ENCODE data around the gene SLC6A18.

The SLC6A18 gene, protein sequence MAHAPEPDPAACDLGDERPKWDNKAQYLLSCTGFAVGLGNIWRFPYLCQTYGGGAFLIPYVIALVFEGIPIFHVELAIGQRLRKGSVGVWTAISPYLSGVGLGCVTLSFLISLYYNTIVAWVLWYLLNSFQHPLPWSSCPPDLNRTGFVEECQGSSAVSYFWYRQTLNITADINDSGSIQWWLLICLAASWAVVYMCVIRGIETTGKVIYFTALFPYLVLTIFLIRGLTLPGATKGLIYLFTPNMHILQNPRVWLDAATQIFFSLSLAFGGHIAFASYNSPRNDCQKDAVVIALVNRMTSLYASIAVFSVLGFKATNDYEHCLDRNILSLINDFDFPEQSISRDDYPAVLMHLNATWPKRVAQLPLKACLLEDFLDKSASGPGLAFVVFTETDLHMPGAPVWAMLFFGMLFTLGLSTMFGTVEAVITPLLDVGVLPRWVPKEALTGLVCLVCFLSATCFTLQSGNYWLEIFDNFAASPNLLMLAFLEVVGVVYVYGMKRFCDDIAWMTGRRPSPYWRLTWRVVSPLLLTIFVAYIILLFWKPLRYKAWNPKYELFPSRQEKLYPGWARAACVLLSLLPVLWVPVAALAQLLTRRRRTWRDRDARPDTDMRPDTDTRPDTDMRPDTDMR

GRCh38 chr5:1225081-1225480 is at the start of gene SLC6A18:
TSS of gene SLC6A18 (plus strand) at chr5:1225381. CDS start at chr5:1225478, 97 bp downstream.
- no peak for DNase-seq

DNA sequence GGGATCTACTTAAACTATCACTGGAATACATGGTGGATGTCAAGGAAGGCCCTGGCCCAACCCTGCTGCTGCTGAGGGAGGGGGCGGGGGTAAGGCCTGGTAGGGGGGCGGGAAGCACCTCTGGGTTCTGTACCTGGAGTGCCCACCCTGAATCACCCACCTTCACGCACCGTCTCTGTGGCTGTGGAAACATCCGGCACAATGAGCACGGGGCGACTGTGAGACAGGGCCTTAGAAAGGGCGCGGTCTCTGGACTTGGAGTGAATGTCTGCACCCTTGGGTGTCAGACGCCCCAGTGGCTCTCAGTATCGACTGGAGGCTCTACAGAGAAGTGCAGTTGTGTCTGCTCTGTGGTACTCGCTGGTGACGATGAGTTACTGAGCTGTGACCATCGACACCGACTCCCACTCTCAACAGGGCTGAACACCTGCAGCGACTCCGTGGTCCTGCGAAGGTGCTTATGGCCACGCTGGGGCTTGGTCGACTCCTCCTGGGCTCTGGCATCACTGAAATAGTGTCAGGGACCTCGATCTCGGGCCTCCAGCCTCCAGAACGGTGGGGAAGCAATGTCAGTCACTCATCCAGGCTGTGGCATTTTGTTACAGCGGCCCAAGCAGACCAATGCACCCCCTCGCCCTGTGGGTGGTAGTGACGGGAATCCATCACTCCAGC is 49.2 kb upstream of the SLC6A18 start:
- no peak for DNase-seq

- DNase-seq = no peak
Measured at GRCh38 chr5:1176473-1177391, 48.4 kb upstream of the SLC6A18 start.

GRCh38 chr5:1177826-1178528 is 47.2 kb upstream of the SLC6A18 start:
- no peak for DNase-seq

GRCh38 chr5:1178529-1179382 is 46.4 kb upstream of the SLC6A18 start:
- DNase-seq = no peak

- DNase-seq = no peak
Measured at GRCh38 chr5:1179383-1179715, 45.8 kb upstream of the SLC6A18 start.

GRCh38 chr5:1180096-1180495 is 45.1 kb upstream of the SLC6A18 start:
- no peak for DNase-seq

- no peak for DNase-seq
Measured at GRCh38 chr5:1180841-1181271, 44.3 kb upstream of the SLC6A18 start.

DNA sequence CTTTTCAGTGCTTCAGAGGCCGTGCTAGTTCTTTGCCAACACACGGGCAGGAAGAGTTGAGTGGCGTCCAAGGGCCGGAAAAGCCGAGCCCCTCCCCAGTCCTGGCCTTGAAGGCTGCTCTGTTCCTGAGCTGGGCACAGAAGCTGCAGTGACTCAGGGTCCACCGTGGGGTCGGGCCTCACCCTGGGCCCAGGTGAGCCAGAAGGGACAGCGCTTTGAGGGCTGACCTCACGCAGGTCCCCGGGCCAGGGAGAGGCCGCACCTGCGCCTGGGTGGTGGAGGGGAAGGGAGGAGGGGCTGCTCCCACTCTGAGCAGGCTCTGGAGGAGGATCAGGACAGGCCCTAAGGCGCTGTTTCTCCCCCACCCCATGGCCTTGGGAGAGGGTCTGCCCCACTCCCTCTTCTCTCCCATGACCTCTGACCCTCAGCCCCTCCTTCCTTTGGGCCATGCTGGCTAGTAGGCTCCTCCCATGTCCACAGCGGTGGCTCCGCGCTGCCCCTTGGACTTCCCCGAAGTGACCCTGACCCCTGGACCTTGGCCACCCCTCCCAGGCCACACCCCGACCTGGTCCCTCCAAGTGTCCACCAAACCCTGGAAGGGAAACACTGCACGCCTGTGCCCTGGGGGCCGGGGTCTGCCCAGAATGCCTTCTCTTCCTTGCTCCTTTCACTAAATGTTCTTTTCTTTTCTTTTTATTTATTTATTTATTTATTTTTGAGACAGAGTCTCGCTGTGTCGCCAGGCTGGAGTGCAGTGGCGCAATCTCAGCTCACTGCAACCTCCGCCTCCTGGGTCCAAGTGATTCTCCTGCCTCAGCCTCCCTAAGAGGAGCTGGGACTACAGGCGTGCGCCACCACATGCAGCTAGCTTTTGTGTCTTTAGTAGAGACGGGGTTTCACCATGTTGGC is 43.5 kb upstream of the SLC6A18 start:
- no peak for DNase-seq

DNA sequence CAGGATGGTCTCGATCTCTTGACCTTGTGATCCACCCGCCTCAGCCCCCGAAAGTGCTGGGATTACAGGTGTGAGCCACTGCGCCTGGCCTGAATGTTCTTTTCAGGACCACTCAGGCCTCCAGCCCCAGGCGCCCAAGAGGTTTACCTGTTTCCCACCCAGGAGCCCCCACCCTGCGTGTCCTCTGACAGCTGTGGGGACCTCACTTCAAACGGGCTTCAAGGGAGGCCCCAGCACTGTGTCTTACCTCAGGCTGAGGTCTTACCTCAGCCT is 42.9 kb upstream of the SLC6A18 start:
- DNase-seq = no peak

DNA sequence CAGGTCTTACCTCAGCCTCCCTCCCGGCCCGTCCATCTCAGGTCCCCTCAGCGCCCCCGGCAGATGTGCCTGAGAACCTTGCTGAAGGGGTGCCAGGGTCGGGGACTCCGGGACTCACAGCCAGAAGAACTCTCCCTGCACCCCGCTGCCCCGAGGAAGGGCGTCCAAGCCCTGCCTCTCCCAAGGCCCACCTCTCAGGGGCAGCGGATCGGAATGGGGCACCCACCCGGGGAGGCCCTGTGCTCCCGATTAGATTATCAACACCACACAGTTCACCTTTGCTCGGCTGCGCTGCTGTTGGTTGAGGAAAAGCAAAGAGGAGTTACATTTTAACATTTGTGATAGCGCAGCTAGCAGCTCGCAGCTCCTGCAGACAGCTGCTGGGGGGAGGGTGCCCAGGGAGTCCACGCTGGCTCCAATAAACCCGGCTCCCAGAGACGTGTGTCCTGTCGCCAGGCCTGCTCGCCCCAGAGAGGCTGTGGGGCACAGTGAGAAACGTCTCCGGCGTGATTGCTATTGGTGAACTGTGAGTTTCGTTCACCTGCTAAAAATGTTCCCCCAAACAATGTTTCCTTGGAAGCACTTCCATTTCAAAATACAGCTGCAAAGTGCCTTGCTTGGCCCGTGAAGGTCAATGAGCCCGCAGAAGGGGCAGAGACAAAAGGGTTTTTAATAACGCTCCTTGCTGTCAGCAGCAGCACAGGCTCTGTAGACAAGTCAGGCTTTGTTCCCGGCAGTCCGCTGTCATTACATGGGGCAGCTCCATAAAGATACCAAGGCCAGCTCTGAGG is 42.4 kb upstream of the SLC6A18 start:
- no peak for DNase-seq

GRCh38 chr5:1183424-1184162 is 41.6 kb upstream of the SLC6A18 start:
- DNase-seq = no peak

- no peak for DNase-seq
Measured at GRCh38 chr5:1184163-1184470, 41.1 kb upstream of the SLC6A18 start.

GRCh38 chr5:1184481-1184880 is 40.7 kb upstream of the SLC6A18 start:
- DNase-seq = no peak

DNA sequence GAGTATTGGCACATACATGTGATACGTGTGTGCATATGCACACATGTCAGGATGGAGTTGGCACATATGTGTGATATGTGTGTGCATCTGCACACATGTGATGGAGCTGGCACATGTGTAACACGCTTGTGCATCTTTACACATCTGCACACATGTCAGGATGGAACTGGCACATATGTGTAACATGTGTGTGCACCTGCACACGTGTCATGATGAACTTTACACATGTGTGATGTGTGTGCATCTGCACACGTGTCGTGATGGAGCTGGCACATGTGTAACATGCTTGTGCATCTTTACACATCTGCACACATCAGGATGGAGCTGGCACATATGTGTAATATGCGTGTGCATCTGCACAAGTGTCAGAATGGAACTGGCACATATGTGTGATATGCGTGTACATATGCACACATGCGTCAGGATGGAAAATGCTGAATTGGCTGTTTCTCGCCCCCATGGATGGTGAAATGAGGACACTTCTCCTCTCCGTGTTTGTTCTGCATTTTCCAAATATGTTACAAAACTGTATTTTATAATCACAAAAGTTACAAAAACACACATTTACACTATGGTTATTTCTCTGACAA is 40.0 kb upstream of the SLC6A18 start:
- no peak for DNase-seq

- no peak for DNase-seq
Measured at GRCh38 chr5:1185629-1186350, 39.4 kb upstream of the SLC6A18 start.

GRCh38 chr5:1186351-1187233 is 38.6 kb upstream of the SLC6A18 start:
- DNase-seq = no peak
